ENCODE data around the gene DNAJB1.

DNAJB1 gene

DNA sequence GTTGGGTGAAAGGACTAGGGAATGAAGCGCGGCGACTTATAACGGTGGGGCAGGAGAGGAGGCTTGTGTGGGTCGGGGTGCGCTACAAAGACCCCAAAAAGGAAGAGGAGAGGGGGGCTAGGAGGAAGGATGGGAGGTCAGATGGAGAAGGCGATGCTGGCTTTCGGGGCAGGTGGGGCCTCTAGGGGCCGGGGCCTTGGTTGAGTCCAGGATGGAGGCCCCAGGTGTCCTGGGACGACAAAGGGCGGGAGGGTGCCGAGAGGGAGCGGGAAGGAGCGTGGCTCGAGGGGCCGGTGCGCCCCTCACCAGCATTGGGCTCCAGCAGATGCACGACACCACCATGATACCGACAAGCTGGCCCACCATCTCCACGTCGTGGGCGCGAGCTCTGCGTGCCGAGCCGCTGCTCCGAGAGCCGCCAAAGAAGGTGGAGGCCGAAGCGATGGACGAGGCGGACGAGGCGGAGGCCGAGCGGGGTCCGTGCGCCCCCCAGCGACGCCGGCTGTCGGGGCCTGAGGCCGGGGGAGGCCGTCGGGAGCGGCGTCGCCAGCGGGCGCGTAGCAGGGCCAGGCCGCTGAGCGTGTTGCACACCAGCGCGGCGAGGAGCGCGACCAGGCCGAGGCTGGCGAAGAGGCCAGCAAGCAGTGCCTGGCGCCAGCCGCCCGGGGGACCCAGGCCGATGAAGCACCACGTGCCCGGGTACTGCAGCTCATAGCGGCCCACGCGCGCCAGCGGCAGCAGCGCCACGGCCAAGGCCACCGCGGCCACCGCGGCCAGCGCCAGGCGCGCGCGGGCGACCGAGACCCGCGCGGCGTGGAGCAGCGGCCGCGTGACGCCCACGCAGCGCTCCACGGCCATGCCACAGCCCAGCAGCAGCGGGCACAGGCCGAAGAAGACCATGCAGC lies 44.9 kb downstream of the DNAJB1 start:
- DNase-seq (ENCODE audit: low read depth), result no peak

DNA sequence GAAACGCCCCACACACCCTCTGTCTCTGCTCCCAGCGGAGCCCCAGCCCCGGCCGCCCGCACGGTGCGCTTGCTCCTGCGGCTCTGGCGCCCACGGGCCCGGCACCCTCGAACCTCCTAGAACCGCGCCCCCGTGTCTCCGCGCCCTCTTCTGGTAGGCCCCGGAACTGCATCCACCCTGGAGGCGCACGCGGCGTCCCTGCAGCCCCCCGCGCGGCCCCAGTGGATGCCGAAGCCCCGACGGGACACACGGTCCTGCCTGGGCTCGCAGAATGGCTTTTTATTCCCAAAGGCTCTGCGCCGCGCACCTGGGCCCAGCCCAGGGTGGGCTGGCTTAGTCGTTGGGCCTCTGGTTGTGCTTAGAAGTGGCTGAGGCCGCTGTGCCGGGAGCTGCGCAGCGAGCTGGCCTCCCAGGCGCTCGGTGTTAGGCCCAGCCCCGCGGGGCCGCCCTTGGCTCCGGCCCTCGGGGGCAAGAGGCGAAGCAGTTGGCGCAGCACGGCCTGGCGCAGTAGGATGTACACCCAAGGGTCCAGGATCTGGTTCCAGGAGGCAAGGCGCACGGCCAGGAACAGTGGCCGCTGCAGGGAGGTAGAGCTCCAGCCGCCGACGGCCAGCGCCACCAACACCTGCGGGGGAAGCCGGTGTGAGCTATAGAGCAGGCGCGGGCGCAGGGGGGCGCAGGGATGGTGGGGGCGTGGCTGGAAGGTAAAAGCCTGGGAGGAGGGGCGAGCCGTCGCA lies 45.8 kb downstream of the DNAJB1 start:
- DNase-seq (ENCODE audit: low read depth), result peak; percentile 86

DNA sequence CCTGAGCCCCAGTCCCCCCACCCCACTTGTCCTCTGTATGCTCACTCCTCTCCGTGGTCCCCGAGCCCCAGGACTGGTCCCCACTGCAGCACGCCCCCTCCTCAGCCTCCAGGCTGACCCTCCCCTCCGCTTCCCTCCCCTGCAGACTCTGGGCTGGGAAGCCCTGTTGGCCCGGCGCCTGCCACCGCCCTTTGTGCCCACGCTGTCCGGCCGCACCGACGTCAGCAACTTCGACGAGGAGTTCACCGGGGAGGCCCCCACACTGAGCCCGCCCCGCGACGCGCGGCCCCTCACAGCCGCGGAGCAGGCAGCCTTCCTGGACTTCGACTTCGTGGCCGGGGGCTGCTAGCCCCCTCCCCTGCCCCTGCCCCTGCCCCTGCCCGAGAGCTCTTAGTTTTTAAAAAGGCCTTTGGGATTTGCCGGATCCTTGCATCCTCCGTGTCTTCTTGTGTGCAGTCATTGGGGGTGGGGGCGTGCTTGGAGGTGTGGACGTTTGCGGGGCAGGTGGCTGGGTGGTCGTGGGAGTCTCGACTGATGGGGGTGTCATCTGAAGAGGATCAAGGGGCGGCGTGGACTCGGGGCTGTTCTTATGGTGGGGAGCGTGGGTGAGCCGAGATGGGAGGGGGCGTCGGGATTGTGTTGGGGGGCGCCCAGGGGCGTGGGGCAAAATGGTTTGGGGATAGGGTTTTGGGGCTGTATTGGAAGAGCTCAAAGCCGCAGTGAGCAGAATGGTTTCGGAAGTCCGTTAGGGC lies 46.6 kb downstream of the DNAJB1 start:
- DNase-seq (ENCODE audit: low read depth), result no peak

DNA sequence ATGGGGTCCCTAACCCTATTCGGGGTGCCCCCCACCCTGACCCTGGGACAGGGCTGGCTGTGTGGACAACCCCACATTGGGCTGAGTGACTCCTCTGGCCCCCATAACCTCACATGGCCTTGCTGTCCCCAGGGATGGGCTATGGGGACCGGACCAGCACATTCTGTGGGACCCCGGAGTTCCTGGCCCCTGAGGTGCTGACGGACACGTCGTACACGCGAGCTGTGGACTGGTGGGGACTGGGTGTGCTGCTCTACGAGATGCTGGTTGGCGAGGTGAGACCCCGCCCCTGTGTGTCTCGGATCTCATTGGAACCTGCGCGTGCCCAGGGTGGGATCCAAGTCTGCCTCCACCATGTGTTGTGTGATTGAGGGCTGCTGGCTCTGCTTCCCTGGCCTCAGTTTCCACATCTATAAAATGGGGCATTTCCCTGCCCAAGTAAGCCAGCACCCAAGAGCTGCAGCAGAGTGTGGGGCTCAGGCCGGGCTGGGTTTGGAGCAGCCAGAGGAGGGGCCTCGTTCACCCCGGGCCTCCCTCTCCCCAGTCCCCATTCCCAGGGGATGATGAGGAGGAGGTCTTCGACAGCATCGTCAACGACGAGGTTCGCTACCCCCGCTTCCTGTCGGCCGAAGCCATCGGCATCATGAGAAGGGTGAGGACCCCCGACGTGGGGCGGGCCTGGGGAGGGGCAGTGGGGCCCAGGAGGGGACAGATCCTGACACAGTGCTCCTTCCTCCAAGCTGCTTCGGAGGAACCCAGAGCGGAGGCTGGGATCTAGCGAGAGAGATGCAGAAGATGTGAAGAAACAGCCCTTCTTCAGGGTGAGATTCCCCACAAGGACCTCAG lies 47.9 kb downstream of the DNAJB1 start:
- no peak for DNase-seq (ENCODE audit: low read depth)

DNA sequence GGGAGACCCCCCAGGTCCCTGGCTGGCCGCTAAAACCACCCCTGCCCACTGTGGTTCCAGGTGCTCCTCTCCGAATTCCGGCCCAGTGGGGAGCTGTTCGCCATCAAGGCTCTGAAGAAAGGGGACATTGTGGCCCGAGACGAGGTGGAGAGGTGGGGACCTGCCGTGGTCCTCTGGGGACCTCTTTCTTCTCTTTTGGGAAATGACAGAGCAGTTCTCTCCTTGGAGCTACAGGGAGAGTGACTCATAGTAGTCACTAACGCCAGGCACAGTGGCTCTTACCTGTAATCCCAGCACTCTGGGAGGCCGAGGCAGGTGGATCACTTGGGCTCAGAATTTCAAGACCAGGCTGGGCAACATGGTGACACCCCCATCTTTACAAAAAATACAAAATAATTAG lies 50.4 kb downstream of the DNAJB1 start:
- DNase-seq (ENCODE audit: low read depth), result no peak

DNA sequence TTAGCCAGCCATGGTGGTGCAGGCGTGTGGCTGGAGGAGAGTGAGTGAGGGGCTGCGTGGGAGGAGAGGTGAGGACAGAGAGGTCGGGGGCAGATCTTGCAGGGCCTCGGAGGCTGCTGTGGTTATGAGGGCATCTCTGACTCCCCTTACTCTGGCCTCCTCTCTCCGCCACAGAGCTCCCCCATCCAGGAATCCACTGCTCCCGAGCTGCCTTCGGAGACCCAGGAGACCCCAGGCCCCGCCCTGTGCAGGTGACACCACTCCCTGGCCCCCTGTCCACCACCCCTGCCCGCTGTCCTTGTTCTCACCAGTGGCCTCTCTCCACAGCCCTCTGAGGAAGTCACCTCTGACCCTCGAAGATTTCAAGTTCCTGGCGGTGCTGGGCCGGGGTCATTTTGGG lies 50.8 kb downstream of the DNAJB1 start:
- DNase-seq (ENCODE audit: low read depth), result no peak
